Activated T-helper 9 cell treated with anti-CD3 and anti-CD28 coated beads, Interleukin-2, amount 50 U/mL, for 16 hours (primary cell): Measurements from ENCODE around the gene TCF12.

Experiments used
- DNase-seq: peaks from one replicate; pipeline ENCODE4 v3.0.0-alpha.2; 2020; ENCODE audit warnings: low read depth

The TCF12 gene

GRCh38 chr15:57217778-57218598, 299.5 kb downstream of the TCF12 start:
- no peak for DNase-seq

- DNase-seq: no peak
Observed at GRCh38 chr15:57218826-57219576, 300.6 kb downstream of the TCF12 start.

- no peak for DNase-seq
Observed at GRCh38 chr15:57220205-57220604, 301.8 kb downstream of the TCF12 start.

- no peak for DNase-seq
Observed at GRCh38 chr15:57221134-57221533, 302.7 kb downstream of the TCF12 start.

- DNase-seq: no peak
Observed at GRCh38 chr15:57223345-57223744, 304.9 kb downstream of the TCF12 start.

- no peak for DNase-seq
Observed at GRCh38 chr15:57223887-57224286, 305.4 kb downstream of the TCF12 start.

GRCh38 chr15:57224664-57225063, 306.2 kb downstream of the TCF12 start:
- no peak for DNase-seq

GRCh38 chr15:57227166-57227565, 308.7 kb downstream of the TCF12 start:
- DNase-seq: no peak

- no peak for DNase-seq
Observed at GRCh38 chr15:57227899-57228298, 309.5 kb downstream of the TCF12 start.

GRCh38 chr15:57228395-57228794, 310.0 kb downstream of the TCF12 start:
- no peak for DNase-seq

GRCh38 chr15:57229051-57229450, 310.6 kb downstream of the TCF12 start:
- no peak for DNase-seq

GRCh38 chr15:57231559-57231958, 313.1 kb downstream of the TCF12 start:
- DNase-seq: no peak

- DNase-seq: no peak
Observed at GRCh38 chr15:57234156-57234555, 315.7 kb downstream of the TCF12 start.

- no peak for DNase-seq
Observed at GRCh38 chr15:57235186-57235585, 316.7 kb downstream of the TCF12 start.

- DNase-seq: no peak
Observed at GRCh38 chr15:57235873-57236272, 317.4 kb downstream of the TCF12 start.

GRCh38 chr15:57236561-57237300, 318.3 kb downstream of the TCF12 start:
- DNase-seq: no peak

GRCh38 chr15:57237301-57237642, 318.8 kb downstream of the TCF12 start:
- DNase-seq: no peak

- no peak for DNase-seq
Observed at GRCh38 chr15:57237676-57238075, 319.2 kb downstream of the TCF12 start.

GRCh38 chr15:57245130-57245529, 326.7 kb downstream of the TCF12 start:
- no peak for DNase-seq

- DNase-seq: no peak
Observed at GRCh38 chr15:57245714-57246113, 327.3 kb downstream of the TCF12 start.

- DNase-seq: no peak
Observed at GRCh38 chr15:57248074-57248473, 329.6 kb downstream of the TCF12 start.

GRCh38 chr15:57251308-57251707, 332.9 kb downstream of the TCF12 start:
- no peak for DNase-seq

GRCh38 chr15:57251941-57252340, 333.5 kb downstream of the TCF12 start:
- DNase-seq: no peak
